ENCODE data around the gene TECPR2.

Gene TECPR2

GRCh38 chr14:102496958-102497744 lies 134.4 kb downstream of the TECPR2 start:
- DNase-seq (ENCODE audit: low spot score): no peak

GRCh38 chr14:102497998-102498677 lies 135.4 kb downstream of the TECPR2 start:
- DNase-seq (ENCODE audit: low spot score): no peak

DNA sequence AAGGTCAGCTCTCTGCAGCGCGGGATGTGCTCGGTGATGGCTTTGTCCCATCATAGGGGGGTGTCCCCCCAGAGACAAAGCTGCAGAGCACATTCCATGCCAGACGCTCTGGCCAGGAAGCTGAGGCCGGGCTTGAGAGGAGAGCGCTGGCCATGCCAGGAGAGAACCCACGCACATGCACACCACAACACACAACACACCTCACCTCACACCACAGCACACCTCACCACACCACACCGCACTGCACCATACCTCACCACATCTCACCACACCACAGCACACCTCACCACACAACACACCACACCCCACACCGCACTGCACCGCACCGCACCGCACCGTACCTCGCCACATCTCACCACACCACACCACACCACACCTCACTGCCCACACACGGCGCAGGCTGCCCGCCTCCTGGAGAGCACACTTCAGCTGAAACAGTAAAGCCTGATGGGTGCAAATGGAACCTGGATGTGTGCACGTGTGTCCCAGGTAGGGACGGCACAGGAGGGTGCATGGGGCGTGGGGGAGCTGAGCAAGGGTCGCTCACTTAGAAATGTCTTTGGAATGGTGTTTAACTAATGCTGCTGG lies 136.0 kb downstream of the TECPR2 start:
- DNase-seq (ENCODE audit: low spot score): no peak

DNA sequence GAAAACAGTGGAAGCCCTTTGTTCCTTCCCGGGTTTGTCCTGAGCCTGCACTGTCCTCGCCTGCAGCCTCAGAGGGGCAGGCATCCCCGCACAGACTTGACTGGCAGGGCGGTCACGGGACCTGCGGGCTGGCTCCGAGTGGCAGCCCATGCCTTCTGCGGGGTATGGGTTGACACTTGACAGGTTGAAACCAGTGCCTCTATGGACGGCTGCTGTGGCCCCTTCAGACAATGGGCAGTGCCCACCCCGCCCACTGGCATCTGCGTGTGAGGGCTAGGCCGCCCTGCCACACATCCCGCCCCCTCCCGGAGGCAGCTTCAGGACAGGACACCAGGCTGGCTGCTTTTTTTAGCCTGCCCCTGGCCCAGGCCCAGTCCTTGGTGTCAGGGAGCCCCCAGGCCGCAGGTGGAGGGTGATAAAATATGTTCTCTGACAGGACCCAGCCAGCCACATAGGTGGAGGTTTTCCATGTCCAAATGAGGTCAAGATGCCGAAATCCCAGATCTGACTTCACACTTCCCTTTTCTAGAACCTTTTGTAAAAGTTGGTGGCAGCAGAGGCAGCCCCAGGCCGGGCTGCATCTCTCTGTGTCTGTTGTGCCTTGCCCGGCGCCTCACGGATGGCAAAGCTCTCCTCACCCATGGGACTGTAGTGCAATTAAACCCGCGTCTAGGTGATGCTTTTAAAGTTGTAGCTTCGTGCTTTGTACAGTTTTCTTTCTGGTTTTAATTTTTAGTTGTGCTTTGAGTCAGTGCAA lies 136.8 kb downstream of the TECPR2 start:
- DNase-seq (ENCODE audit: low spot score): no peak

DNA sequence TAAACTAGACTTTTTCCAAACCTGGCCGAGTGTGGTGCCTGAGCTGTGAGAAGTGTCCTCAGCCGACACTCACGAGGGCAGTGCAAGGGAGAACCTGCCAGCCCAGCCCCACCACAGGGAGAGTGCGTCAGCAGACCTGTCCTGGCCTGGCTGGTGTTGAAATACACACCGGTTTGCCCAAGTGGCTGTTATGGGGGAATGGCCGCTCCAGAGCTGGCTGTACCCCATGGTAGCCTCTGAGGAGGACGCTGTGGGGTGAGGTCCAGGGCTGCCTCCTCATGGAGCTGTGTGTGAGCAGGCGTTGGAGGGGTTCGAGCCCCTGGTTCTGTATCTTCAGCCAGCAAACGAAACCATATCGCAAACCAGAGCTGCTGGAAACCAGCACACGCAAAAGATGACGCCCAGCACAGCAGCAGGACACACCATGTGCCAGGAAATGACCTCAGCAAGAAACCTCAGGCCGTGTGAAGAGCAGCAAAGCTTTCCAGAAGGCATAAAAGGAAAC lies 137.5 kb downstream of the TECPR2 start:
- no peak for DNase-seq (ENCODE audit: low spot score)

DNA sequence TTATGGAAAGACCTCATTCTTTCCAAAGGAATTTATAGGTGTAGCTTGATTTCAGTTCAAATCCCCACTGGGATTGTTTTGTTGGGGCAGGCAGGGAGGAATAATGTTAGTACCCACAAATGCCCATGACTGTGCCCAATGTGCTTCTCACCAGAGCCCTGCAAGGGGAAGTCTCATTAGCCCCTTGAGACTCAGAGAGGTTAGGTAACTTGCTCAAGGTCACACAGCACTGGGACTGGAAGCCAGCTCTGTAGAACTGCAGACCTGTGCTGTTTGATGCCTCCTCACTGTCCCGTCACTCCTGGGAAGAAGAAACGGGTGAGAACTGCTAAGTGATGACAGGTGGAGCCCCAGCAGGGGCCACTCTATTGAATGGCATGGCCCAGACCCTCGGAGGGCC lies 138.0 kb downstream of the TECPR2 start:
- DNase-seq (ENCODE audit: low spot score): no peak

- no peak for DNase-seq (ENCODE audit: low spot score)
Observed at GRCh38 chr14:102501751-102502315, 139.1 kb downstream of the TECPR2 start.

- DNase-seq (ENCODE audit: low spot score): no peak
Observed at GRCh38 chr14:102502571-102502970, 139.8 kb downstream of the TECPR2 start.

GRCh38 chr14:102503641-102504327 lies 141.0 kb downstream of the TECPR2 start:
- no peak for DNase-seq (ENCODE audit: low spot score)

GRCh38 chr14:102504328-102504999 lies 141.7 kb downstream of the TECPR2 start:
- no peak for DNase-seq (ENCODE audit: low spot score)

DNA sequence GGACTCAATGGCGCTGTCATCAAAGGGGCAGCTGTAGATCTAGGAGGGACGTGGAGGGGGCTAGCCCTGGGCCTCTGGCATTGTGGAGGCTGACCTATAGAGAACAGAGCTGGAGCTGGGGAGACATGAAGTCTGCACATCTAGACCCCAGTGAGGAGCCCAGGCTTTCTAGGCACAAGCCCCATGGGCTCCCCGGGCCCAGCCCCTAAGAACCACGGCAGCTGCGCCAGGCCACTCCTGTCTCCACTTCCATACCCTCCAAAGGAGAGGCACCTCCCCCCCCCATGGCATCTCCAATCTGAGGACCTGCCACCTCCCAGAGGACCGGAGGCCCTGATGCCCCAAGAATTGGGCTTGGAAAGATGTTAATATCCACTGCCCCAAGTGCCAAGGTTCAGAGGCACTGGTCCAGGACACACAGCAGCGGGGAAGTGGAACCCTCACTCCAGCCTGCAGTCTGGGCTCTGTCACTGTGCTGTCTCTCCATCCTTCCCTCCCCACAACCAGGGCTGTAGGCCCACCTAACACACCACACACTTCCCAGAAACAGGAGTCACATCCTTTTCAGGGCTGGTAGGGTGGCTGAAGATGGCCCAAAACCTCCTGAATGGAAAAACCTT lies 142.4 kb downstream of the TECPR2 start:
- no peak for DNase-seq (ENCODE audit: low spot score)

DNA sequence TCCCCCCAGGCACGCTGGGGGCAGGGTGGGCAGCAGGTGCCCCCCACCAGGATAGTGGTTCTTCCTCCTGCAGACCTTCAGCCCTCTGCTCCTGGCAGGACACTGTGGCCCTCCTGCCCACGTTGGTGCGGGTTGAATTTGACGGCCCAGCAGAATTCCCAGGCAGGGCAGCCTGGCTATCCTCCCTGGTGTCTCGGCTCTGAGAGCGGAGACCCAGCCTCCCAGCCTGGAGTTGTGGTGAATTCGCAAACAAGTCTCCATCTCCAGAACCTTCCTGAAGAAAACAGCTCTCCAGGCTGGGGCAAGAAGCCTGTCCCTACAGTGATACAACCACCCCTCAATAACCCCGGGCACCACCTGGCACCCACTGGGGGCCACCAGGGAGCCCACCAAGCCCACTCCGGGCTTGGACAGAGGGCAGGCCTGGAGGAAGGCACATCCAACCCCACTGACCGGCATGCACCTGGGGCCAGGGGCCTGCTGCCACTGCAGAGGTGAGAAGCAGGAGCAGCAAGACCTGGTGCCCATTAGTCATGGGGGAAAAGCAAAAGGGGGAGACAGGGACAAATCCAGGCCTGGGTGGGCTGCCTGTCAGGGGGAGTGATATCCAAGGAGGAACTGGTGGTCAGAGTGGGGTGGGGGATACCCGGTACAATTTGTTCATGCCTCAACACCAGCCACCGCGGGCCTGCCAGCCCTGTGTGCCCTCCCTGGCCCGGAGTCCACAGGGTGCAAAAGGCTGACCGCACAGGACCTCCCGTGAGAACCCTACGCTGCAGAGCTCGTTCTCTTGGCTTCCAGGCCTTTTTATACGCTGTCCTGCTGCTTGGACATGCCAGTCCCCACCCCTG lies 143.3 kb downstream of the TECPR2 start:
- DNase-seq (ENCODE audit: low spot score): no peak

GRCh38 chr14:102506626-102506925 lies 143.8 kb downstream of the TECPR2 start:
- no peak for DNase-seq (ENCODE audit: low spot score)

- no peak for DNase-seq (ENCODE audit: low spot score)
Observed at GRCh38 chr14:102507081-102507856, 144.5 kb downstream of the TECPR2 start.

GRCh38 chr14:102507857-102508312 lies 145.1 kb downstream of the TECPR2 start:
- no peak for DNase-seq (ENCODE audit: low spot score)

- DNase-seq (ENCODE audit: low spot score): peak; percentile 85
Observed at GRCh38 chr14:102508410-102508773, 145.7 kb downstream of the TECPR2 start.

DNA sequence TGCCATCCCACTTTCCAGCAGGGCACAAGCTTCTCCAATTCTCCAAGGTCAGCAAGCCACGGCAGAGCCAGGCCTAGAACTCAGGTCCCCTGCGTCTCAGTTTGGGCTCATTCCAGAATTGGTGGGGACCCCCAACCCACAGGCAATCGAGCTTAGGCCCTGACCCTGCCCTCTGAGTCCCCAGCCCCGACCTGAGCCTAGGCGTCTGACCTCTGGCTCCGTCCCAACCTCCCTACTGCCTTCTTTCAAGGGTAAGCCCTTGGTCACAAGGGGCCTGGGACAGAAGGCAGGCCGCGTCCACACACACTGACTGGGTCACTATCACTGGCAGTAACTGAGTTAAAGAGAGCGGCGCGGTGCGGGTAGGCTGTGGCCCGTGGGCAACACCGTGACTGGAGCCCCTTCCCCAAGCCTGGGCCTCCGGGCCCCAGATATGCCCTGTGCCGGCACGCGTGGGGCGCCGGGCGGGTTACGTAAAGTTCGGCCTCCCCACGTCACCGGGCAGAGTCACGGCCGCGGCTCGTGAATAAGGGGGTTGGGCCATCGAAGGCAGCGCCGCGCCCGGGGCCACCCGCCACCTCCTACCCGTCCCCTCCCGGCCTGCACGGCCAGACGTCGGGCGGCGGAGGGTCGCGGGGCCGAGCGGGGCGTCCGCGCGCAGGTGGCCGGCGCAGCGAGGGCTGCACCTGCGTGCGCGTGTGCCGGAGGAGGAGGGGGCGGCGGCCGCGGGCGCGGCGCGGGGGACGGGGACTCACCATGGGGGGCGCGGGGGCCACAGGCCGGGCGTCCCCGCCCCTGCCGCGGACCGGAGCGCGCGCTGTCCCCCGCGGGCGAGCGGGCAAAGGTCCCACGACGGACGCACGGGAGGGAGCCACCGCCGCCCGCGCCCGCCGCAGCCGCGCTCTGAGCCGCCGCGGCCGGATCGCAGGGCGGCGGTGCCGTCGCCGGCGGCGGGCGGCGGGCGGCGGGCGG lies 146.3 kb downstream of the TECPR2 start:
- DNase-seq (ENCODE audit: low spot score): peak; percentile 69
